ENCODE data around the gene CD7. TPM values are rescaled to one million over a fixed set of nuclear protein-coding genes. Genes with fewer than 3 reads are reported as not detected.

CD7 gene
- polyA plus RNA-seq, 3 donors: 0.50 to 0.65 (median 0.55) TPM

DNA sequence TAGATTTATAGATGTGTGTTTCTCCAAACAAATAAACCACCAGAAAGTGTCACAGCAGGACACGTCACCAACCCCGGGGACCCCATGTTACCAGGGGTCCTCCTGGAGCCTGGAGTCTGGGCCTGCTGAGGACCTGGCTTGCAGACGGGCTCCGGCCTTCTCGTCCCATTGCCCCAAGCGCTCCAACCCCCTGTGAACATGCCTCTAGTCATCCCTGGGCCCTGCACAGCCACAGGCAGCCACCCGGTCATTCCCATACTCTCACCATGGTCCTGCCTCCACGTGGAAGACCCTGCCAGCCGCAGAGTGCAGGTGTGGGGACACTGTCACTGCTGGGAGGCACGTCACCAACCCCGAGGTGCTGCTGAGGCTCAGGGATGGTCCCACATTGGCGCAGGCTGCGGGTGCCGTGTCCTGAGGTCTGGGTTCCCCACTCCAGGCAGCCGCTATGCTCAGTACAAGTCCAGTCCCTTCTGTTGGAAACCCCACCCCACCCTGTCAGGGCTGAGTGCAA, 11.6 kb upstream of the CD7 start:
- DNase-seq: no peak

GRCh38 chr17:82328141-82328993, 11.0 kb upstream of the CD7 start:
- no peak for DNase-seq

GRCh38 chr17:82327757-82328140, 10.3 kb upstream of the CD7 start:
- no peak for DNase-seq

DNA sequence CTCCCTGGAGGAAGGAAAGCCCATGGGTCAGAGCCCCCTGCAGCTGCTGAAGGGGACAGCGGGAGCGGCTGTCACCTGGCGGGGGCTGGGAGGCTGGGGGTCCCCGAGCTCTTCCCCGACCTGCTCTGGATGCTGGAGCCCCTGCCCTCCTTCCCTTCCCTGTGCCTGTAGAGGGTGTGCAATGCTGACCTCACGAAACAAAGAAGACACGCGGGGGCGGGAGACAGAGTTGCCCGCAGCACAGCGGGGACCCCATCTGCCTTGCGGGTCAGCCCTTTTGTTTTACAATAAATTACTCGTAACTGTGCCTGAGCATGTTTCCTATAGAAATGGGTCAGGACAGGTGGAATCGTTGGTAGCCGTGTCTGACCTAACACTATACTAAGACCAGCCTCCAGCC, 9.9 kb upstream of the CD7 start:
- DNase-seq: no peak

- DNase-seq: no peak
Measured at GRCh38 chr17:82325286-82326180, 8.1 kb upstream of the CD7 start.

DNA sequence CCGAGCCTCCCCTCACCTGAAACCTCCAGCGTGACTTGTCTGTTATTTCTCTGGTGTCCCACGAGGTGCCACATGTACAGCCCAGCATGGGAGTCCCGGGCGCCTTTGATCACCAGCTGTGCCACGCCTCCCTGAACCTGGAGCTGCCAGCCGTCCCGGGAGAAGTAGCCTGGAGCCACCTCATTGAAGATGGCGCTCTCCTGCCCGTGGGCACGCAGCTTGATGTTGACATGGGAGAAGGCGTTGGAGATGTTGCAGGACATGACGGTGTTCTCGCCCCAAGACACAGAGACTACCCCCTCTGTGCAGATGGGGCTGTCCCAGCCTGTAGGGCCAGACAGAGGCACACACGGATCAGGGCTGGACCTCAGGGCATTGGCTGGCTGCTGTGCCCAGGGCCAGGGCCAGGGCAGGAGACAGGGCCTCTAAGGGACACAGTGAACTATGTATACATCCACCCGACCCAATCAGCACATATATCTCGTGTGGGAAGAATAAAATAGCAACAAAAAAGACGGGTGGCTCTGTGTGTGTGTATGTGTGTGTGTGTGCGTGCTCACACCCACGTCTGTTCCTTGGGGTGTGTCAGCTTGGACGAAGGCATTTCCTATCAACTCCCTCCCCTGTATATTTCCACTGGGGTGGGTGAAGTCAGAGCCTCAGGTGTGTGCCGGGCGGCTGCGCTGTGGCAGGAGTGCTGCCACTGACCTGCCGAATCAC, 7.3 kb upstream of the CD7 start:
- no peak for DNase-seq

DNA sequence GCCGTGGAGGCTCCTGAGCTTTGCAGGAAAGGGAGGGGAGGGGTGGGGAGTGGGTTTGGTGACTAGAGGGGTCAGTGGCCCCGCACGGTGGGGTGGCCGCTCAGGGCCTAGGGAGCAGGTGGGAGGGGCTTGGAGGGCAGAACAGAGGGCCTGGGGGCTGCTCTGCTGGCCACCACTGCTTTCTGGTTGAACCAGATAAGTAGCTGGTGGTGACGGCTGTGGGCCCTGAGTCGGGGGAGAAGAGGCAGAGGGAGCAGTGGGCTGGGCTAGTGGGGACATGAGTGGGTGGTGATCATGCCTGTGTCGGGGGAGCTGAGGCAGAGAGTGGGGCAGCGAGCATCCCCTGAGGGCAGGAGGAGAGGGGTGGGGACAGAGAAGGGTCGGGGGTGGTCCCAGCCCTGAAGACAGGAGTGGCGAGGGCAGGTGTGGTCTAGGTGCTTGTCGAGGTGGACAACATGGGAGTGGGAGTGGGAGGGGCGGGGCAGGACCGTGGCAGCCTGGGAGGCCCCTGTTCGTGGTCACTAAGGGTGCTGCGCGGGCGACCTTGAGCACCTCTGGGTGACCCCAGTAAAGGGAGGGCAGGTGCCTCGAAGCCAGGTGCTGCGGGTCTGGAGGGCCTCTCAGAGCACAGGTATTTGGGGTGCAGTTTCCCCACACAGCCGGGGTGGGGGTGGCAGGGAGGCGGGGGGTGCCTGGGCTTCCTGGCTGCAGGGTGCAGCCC, 6.3 kb upstream of the CD7 start:
- DNase-seq: no peak

GRCh38 chr17:82322526-82323453, 5.4 kb upstream of the CD7 start:
- DNase-seq: no peak

- DNase-seq: no peak
Measured at GRCh38 chr17:82321947-82322466, 4.6 kb upstream of the CD7 start.

GRCh38 chr17:82320956-82321927, 3.8 kb upstream of the CD7 start:
- no peak for DNase-seq

- no peak for DNase-seq
Measured at GRCh38 chr17:82320140-82320840, 2.9 kb upstream of the CD7 start.

- no peak for DNase-seq
Measured at GRCh38 chr17:82319619-82320062, 2.2 kb upstream of the CD7 start.

GRCh38 chr17:82318772-82319606, 1.6 kb upstream of the CD7 start:
- no peak for DNase-seq

GRCh38 chr17:82318169-82318498, 726 bp upstream of the CD7 start:
- DNase-seq: no peak

DNA sequence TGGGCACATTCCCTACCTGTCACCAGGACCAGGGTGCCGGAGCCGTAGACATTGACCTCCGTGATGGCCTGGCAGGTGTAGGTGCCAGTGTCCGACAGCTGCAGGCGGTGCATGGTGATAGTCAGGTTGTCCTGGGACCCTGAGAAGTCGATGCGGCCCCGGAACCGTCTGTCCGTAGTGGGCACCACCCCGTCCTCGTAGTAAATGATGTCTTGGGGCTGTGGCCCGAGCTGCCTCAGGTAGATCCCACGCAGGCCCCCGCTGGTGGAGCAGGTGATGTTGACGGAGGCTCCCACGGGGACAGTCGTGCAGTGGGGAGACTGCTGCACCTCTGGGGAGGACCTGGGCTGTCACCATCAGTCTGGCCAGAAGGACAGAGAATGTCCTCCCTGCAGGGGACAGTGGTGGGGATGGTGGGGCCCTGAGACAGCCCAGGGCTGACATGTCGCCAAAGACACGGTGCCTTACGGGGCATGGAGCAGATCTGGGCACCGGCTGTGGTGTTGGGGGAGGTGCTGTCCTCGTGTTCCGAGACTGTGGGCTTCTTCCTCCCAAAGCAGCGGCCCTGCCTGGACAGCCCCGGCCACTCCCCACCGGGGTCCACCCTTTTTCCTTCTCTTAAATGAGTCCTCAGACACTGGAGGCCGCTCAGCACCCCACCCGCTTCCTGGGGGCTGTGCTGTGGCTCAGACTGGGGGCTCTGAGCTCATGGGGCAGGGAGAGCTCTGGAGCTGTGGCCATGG, 586 bp downstream of the CD7 start:
- no peak for DNase-seq

DNA sequence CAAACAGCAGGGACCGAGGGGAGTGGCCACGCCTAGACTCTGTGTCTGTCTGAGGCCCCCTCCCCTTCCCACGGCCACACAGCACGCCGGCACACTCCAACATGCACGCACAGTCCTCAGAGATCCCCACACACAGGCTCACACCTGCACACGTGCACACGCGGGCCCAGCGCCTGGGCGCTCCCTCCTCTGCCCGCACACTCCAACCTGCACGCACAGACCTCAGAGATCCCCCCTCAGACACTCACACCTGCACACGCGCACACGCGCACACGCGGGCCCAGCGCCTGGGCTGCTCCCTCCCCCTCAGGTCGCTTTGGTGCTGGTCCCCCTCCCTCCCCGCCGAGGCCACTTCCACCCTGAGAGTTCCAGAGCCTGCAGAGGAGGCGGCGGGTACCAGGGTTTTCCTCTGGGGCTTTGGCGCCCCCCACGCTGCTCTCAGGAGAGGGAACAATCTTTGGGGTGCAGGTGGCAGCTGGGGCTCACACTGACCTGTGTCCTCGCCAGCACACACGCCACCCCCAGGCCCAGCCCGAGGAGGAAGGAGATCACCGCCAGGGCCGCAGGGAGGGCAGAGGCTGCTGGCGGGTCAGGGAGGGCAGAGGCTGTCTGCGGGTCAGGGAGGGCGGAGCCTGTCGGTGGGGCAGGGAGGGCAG, 1.6 kb downstream of the CD7 start:
- DNase-seq: no peak

Measured in renal pelvis (tissue), 4 donors.